H9 (cell line): ENCODE data around the gene TRPM5. TPM values are rescaled to one million over a fixed set of nuclear protein-coding genes. Genes with fewer than 3 reads are reported as not detected.

Experiments used
- DNase-seq: peaks from one replicate; pipeline ENCODE4 v3.0.0-alpha.2; 2017
- H2AFZ ChIP-seq: one replicate; pipeline ENCODE4 v1.6.1; 2013; ENCODE audit warnings: mild to moderate bottlenecking, low read length, control low read depth, moderate library complexity
- H2AK5ac ChIP-seq: 2 replicates; pipeline ENCODE4 v1.6.1; 2013; ENCODE audit warnings: low read length, control low read depth, mixed read lengths; ENCODE audit not compliant: insufficient read length
- H2BK120ac ChIP-seq: one replicate; pipeline ENCODE4 v1.6.1; 2013; ENCODE audit warnings: low read depth, mild to moderate bottlenecking, low read length, control low read depth, inconsistent platforms; ENCODE audit not compliant: poor library complexity, severe bottlenecking
- H2BK12ac ChIP-seq: 2 replicates; pipeline ENCODE4 v1.6.1; 2013; ENCODE audit warnings: low read length, control low read depth, mixed read lengths, low read depth; ENCODE audit not compliant: insufficient read length
- H2BK15ac ChIP-seq: 2 replicates; pipeline ENCODE4 v1.6.1; 2013; ENCODE audit warnings: low read depth, low read length, control low read depth
- H2BK20ac ChIP-seq: one replicate; pipeline ENCODE4 v1.6.1; 2013; ENCODE audit warnings: low read depth, mild to moderate bottlenecking, low read length, control low read depth, inconsistent platforms; ENCODE audit not compliant: poor library complexity, severe bottlenecking
- H2BK5ac ChIP-seq: 2 replicates; pipeline ENCODE4 v1.6.1; 2013; ENCODE audit warnings: low read length, control low read depth, mixed read lengths; ENCODE audit not compliant: insufficient read length
- H3K14ac ChIP-seq: 2 replicates; pipeline ENCODE4 v1.6.1; 2013; ENCODE audit warnings: low read length, control low read depth; ENCODE audit not compliant: insufficient read depth
- H3K18ac ChIP-seq: 2 replicates; pipeline ENCODE4 v1.6.1; 2013; ENCODE audit warnings: low read depth, mild to moderate bottlenecking, mixed read lengths, low read length, control low read depth; ENCODE audit not compliant: insufficient read length
- H3K23ac ChIP-seq: 2 replicates; pipeline ENCODE4 v1.6.1; 2013; ENCODE audit warnings: low read length, control low read depth, mixed read lengths, low read depth; ENCODE audit not compliant: insufficient read length
- H3K23me2 ChIP-seq: 2 replicates; pipeline ENCODE4 v1.6.1; 2013; ENCODE audit warnings: low read depth, mild to moderate bottlenecking, mixed read lengths, low read length, control low read depth; ENCODE audit not compliant: insufficient read length, poor library complexity, severe bottlenecking
- H3K27ac ChIP-seq: 2 replicates; pipeline ENCODE4 v1.5.1; 2013; ENCODE audit warnings: low read length, control low read depth, mixed read lengths, low read depth; ENCODE audit not compliant: insufficient read length
- H3K27me3 ChIP-seq: 2 replicates; pipeline ENCODE4 v1.6.1; 2013; ENCODE audit warnings: low read length, control low read depth, inconsistent platforms; ENCODE audit not compliant: insufficient read depth
- H3K4ac ChIP-seq: 2 replicates; pipeline ENCODE4 v1.6.1; 2013; ENCODE audit warnings: low read depth, mild to moderate bottlenecking, control low read depth, inconsistent platforms, low read length, moderate library complexity
- H3K4me1 ChIP-seq: 2 replicates; pipeline ENCODE4 v1.6.1; 2013; ENCODE audit warnings: low read length, control low read depth, inconsistent platforms; ENCODE audit not compliant: insufficient read depth
- H3K4me2 ChIP-seq: 2 replicates; pipeline ENCODE4 v1.6.1; 2013; ENCODE audit warnings: low read length, control low read depth, mixed read lengths; ENCODE audit not compliant: insufficient read length, insufficient read depth
- H3K56ac ChIP-seq: 2 replicates; pipeline ENCODE4 v1.6.1; 2013; ENCODE audit warnings: low read depth, mild to moderate bottlenecking, mixed read lengths, low read length, control low read depth; ENCODE audit not compliant: insufficient read length
- H3K79me1 ChIP-seq: 2 replicates; pipeline ENCODE4 v1.6.1; 2013; ENCODE audit warnings: low read depth, mild to moderate bottlenecking, moderate library complexity, low read length, control low read depth, inconsistent platforms; ENCODE audit not compliant: insufficient read depth, poor library complexity, severe bottlenecking
- H3K79me2 ChIP-seq: 2 replicates; pipeline ENCODE4 v1.6.1; 2013; ENCODE audit warnings: low read length, control low read depth, inconsistent platforms; ENCODE audit not compliant: insufficient read depth
- H3K9ac ChIP-seq: 2 replicates; pipeline ENCODE4 v1.6.1; 2013; ENCODE audit warnings: low read length, control low read depth, mixed read lengths; ENCODE audit not compliant: insufficient read length; ENCODE audit errors: extremely low read depth
- H3K9me3 ChIP-seq: one replicate; pipeline ENCODE4 v1.6.1; 2013; ENCODE audit warnings: low read depth, low read length, inconsistent platforms; ENCODE audit not compliant: control insufficient read depth
- H3T11ph ChIP-seq: one replicate; pipeline ENCODE4 v1.6.1; 2013; ENCODE audit warnings: mild to moderate bottlenecking, low read length, control low read depth, inconsistent platforms
- H4K20me1 ChIP-seq: one replicate; pipeline ENCODE4 v1.6.1; 2013; ENCODE audit not compliant: control insufficient read depth, insufficient read length, insufficient read depth
- H4K5ac ChIP-seq: 2 replicates; pipeline ENCODE4 v1.6.1; 2013; ENCODE audit warnings: low read depth, mild to moderate bottlenecking, mixed read lengths, low read length, control low read depth; ENCODE audit not compliant: insufficient read length
- H4K8ac ChIP-seq: replicated peaks from 2 replicates; pipeline ENCODE4 v1.6.1; 2013; ENCODE audit warnings: low read length, control low read depth, mixed read lengths, low read depth; ENCODE audit not compliant: insufficient read length
- H4K91ac ChIP-seq: 2 replicates; pipeline ENCODE4 v1.6.1; 2013; ENCODE audit warnings: low read depth, mild to moderate bottlenecking, moderate library complexity, mixed read lengths, low read length, control low read depth; ENCODE audit not compliant: insufficient read length
- H3K27ac Mint-ChIP-seq, 3 experiments: 2 replicates in 2 of 3; 3 replicates in 1 of 3; pipeline ENCODE4 v1.8.0; 2020 to 2021; ENCODE audit warnings: mixed read lengths in 3 of 3, mild to moderate bottlenecking in 1 of 3, moderate library complexity in 1 of 3
- H3K27me3 Mint-ChIP-seq: 2 replicates; pipeline ENCODE4 v1.8.0; 2021; ENCODE audit warnings: low read depth, mild to moderate bottlenecking, moderate library complexity, mixed read lengths
- H3K36me3 Mint-ChIP-seq, 3 experiments: 2 replicates in 2 of 3; 3 replicates in 1 of 3; pipeline ENCODE4 v1.8.0; 2020 to 2021; ENCODE audit warnings: low read depth in 3 of 3, mixed read lengths in 3 of 3; ENCODE audit not compliant: insufficient read depth in 1 of 3
- H3K4me1 Mint-ChIP-seq, 2 experiments: 2 replicates each; pipeline ENCODE4 v1.8.0; 2020; ENCODE audit warnings: mixed read lengths in 2 of 2
- H3K4me3 Mint-ChIP-seq, 2 experiments: 2 replicates in 1 of 2; 3 replicates in 1 of 2; pipeline ENCODE4 v1.8.0; 2020 to 2021; ENCODE audit warnings: mild to moderate bottlenecking in 2 of 2, mixed read lengths in 2 of 2, moderate library complexity in 1 of 2
- H3K9me3 Mint-ChIP-seq, 2 experiments: 2 replicates in 1 of 2; 3 replicates in 1 of 2; pipeline ENCODE4 v1.8.0; 2020; ENCODE audit warnings: mild to moderate bottlenecking in 2 of 2, mixed read lengths in 2 of 2, moderate library complexity in 1 of 2
- CTCF ChIP-seq: fragments of 200-600 bp; sonication (generic); conservative IDR thresholded peaks from 3 replicates; pipeline ENCODE4 v1.8.0; 2021; ENCODE audit warnings: antibody characterized with exemption, mild to moderate bottlenecking
- WGBS: extraction: QIAGEN DNeasy Blood & Tissue Kit; methylation state at CpG from one replicate; pipeline ENCODE4 v1.1.7; 2013; ENCODE audit warnings: missing lambda C conversion rate, low lambda C conversion rate, mixed read lengths; ENCODE audit not compliant: insufficient read length; ENCODE audit errors: extremely low coverage; 5-methylcytosine and 5-hydroxymethylcytosine counted together
- total RNA-seq: library from RNA; stranded (reverse); gene quantifications from 2 replicates; pipeline ENCODE4 v1.2.1, GENCODE V29; 2021

TRPM5 gene
- total RNA-seq, 1 experiment from 2014 or later: 0.09 TPM

DNA sequence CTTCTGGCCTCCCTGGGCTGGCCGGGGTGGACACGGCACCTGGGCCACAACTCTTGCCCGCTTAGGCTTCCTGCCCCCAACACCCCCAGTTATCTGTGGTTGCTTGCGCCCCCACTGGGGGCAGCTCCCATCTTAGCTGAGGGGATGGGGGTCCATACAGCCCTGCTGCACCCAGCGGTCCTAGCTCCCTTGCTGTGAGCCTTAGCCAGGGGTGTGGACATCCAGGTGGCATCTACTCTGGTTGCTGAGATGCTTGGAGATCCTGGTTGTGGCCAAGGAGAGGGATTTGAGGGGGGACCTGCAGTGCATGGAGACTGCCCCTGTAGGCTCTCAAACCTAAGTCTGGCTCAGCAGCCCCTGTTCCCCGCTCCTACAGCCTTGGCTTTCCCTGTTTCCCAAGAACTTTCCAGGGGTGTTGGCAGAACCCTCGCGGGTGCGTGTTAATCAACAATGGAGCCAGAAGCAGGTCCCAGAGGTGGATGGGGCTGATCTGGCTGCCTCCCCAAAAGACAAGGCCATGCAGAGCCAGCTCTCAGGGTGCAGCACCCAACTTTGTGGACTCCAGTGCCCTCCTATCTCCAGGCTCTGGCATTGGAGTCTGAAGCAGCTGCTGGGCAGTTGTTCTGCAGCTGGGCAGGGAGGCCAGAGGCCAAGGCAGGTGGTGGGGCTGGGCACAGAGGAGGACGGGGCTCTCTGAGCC, 3.8 kb upstream of the TRPM5 start:
- Histone ChIP-seq H3K23me2 (peaks cover 7% of the 10 kb centered on the region), H2BK5ac (no peak overlapping the region), H3K4me2 (no peak overlapping the region)

More for the DNA sequence above, 3.8 kb upstream of the TRPM5 start:
- Histone ChIP-seq H3K23ac (no peak overlapping the region), H3K4ac (no peak overlapping the region), H3K18ac (no peak overlapping the region), H3K79me1 (no peaks in the 10 kb centered on the region), H2AK5ac (no peak overlapping the region), H3K56ac (no peak overlapping the region), H3K79me2 (no peaks in the 10 kb centered on the region), H2AFZ (no peak overlapping the region), H2BK20ac (no peak overlapping the region), H3T11ph (no peak overlapping the region), H3K9me3 (no peaks in the 10 kb centered on the region), H2BK120ac (no peak overlapping the region), H4K8ac (no peak overlapping the region), H3K9ac (no peak overlapping the region), H3K4me1 (no peaks in the 10 kb centered on the region), H2BK12ac (no peak overlapping the region), H4K20me1 (no peaks in the 10 kb centered on the region), H3K14ac (no peak overlapping the region), H4K5ac (no peak overlapping the region), H4K91ac (no peak overlapping the region), H3K27ac (no peak overlapping the region), H3K27me3 (peaks cover 24% of the 10 kb centered on the region; the same call in 1 of the 2 replicates), H2BK15ac (no peak overlapping the region)
- Mint-ChIP-seq H3K27ac (no peak overlapping the region), H3K4me1 (peaks cover 0 to 3% of the 10 kb centered on the region in 2 experiments; a peak in 2 of 4 replicates), H3K4me3 (no peak overlapping the region), H3K9me3 (peaks cover 3 to 4% of the 10 kb centered on the region in 2 experiments; a peak in 2 of 5 replicates), H3K27me3 (peaks cover 88% of the 10 kb centered on the region), H3K36me3 (no peaks in the 10 kb centered on the region; a peak in 1 of 7 replicates)
- TF ChIP-seq CTCF: no peak
- no peak for DNase-seq
- WGBS: no CpG with 5 or more reads among the region's 10 CpGs
